SK-N-SH (cell line): Measurements from ENCODE around the gene NKX1-1. TPM values are rescaled to one million over a fixed set of nuclear protein-coding genes. Genes with fewer than 3 reads are reported as not detected.

Source experiments
- CTCF ChIA-PET: fragments of 300-600, 350-600 bp; formaldehyde crosslinking; extraction: SDS; loops from one replicate; lab custom pipeline; 2021; lab: Yijun Ruan, JAX
- POLR2A ChIA-PET: fragments of 350-600 bp; sonication (Branson Sonifier 250); formaldehyde crosslinking; extraction: SDS; loops from one replicate; lab custom pipeline; 2020; ENCODE audit warnings: antibody characterized with exemption, inconsistent platforms; lab: Yijun Ruan, JAX
- DNase-seq: peaks from one replicate; pipeline ENCODE4 v3.0.0; 2012
- H2AFZ ChIP-seq: fragments of 200-600 bp; sonication (generic); 2 replicates; pipeline ENCODE4 v1.8.1; 2016; ENCODE audit warnings: antibody characterized with exemption, mild to moderate bottlenecking, low read depth
- H3F3A ChIP-seq: fragments of 200-600 bp; sonication (generic); replicated peaks from 2 replicates; pipeline ENCODE3; 2016; ENCODE audit warnings: antibody characterized with exemption, mild to moderate bottlenecking; ENCODE audit not compliant: insufficient read depth
- H3K27ac ChIP-seq, 2 experiments: fragments of 200-500 bp in 1 of 2; fragments of 200-600 bp in 1 of 2; sonication (Bioruptor generic) in 1 of 2; sonication (generic), shearing (Covaris generic) in 1 of 2; 2 replicates each; pipeline versions ENCODE4 v1.5.1 to v1.6.1; 2014 to 2016; ENCODE audit warnings: low read depth in 2 of 2, inconsistent platforms in 1 of 2, low read length in 1 of 2, mild to moderate bottlenecking in 1 of 2, mixed read lengths in 1 of 2
- H3K27me3 ChIP-seq: fragments of 200-600 bp; sonication (generic), shearing (Covaris generic); 2 replicates; pipeline ENCODE4 v1.6.1; 2016; ENCODE audit warnings: mixed run types; ENCODE audit not compliant: insufficient read depth
- H3K36me3 ChIP-seq, 2 experiments: fragments of 200-500 bp in 1 of 2; fragments of 200-600 bp in 1 of 2; sonication (Bioruptor generic) in 1 of 2; sonication (generic) in 1 of 2; replicated peaks in 1 of 2; 2 replicates each; pipeline versions ENCODE3 to v1.5.1; 2014 to 2016; ENCODE audit warnings: low read length in 1 of 2, mild to moderate bottlenecking in 1 of 2; ENCODE audit not compliant: insufficient read depth in 2 of 2, control insufficient read depth in 1 of 2
- H3K4me1 ChIP-seq, 2 experiments: fragments of 200-500 bp in 1 of 2; fragments of 200-600 bp in 1 of 2; sonication (Bioruptor generic) in 1 of 2; sonication (generic), shearing (Covaris generic) in 1 of 2; 2 replicates each; pipeline versions ENCODE4 v1.5.1 to v1.6.1; 2014 to 2016; ENCODE audit warnings: low read depth in 1 of 2, low read length in 1 of 2, mixed run types in 1 of 2; ENCODE audit not compliant: insufficient read depth in 2 of 2, control insufficient read depth in 1 of 2
- H3K4me2 ChIP-seq: fragments of 200-600 bp; sonication (generic), shearing (Covaris generic); 2 replicates; pipeline ENCODE4 v1.6.1; 2017; ENCODE audit warnings: mixed run types
- H3K4me3 ChIP-seq, 2 experiments: fragments of 200-500 bp in 1 of 2; fragments of 200-600 bp in 1 of 2; sonication (Bioruptor generic) in 1 of 2; sonication (generic), shearing (Covaris generic) in 1 of 2; 2 replicates each; pipeline versions ENCODE4 v1.5.1 to v1.8.1; 2014 to 2016; ENCODE audit warnings: low read depth in 2 of 2, inconsistent platforms in 1 of 2, low read length in 1 of 2, mild to moderate bottlenecking in 1 of 2, mixed read lengths in 1 of 2, moderate library complexity in 1 of 2
- H3K79me2 ChIP-seq: fragments of 200-600 bp; sonication (generic); 2 replicates; pipeline ENCODE4 v1.8.1; 2017; ENCODE audit warnings: mild to moderate bottlenecking; ENCODE audit not compliant: insufficient read depth
- H3K9ac ChIP-seq: fragments of 200-600 bp; sonication (generic); 2 replicates; pipeline ENCODE4 v1.6.1; 2017; ENCODE audit warnings: mixed run types
- H3K9me2 ChIP-seq: fragments of 200-600 bp; sonication (generic); 2 replicates; pipeline ENCODE4 v1.6.1; 2017; ENCODE audit warnings: mixed run types
- H3K9me3 ChIP-seq: fragments of 200-600 bp; sonication (generic); 2 replicates; pipeline ENCODE4 v1.6.1; 2017; ENCODE audit warnings: mixed run types, mild to moderate bottlenecking, moderate library complexity
- H4K20me1 ChIP-seq: fragments of 200-600 bp; sonication (generic); 2 replicates; pipeline ENCODE4 v1.6.1; 2017; ENCODE audit warnings: mild to moderate bottlenecking, mixed run types; ENCODE audit not compliant: insufficient read depth
- EP300 ChIP-seq, 2 experiments: IDR thresholded peaks; 2 replicates each; pipeline versions ENCODE4 v1.4.0 to v1.6.1; 2012; ENCODE audit warnings: borderline replicate concordance in 1 of 2, low read depth in 1 of 2, low read length in 1 of 2
- FOXJ3 ChIP-seq: sonication (generic); formaldehyde crosslinking; IDR thresholded peaks from 2 replicates; pipeline ENCODE4 v1.5.1; 2020; ENCODE audit warnings: mild to moderate bottlenecking, missing genetic modification reagents
- GATA2 ChIP-seq: sonication (generic); formaldehyde crosslinking; IDR thresholded peaks from 2 replicates; pipeline ENCODE4 v1.5.0; 2020; ENCODE audit warnings: mild to moderate bottlenecking, missing genetic modification reagents
- MXI1 ChIP-seq: IDR thresholded peaks from 2 replicates; pipeline ENCODE4 v1.6.1; 2012; ENCODE audit warnings: mild to moderate bottlenecking, low read depth, low read length, improper control_type of control experiment
- RAD21 ChIP-seq: IDR thresholded peaks from 2 replicates; pipeline ENCODE4 v1.6.1; 2012; ENCODE audit warnings: mild to moderate bottlenecking, low read length
- RCOR1 ChIP-seq: fragments of 150-350 bp; IDR thresholded peaks from 2 replicates; pipeline ENCODE4 v1.6.1; 2017; ENCODE audit warnings: antibody characterized with exemption, low read length
- RFX5 ChIP-seq: IDR thresholded peaks from 2 replicates; pipeline ENCODE4 v1.6.1; 2012; ENCODE audit warnings: mild to moderate bottlenecking, improper control_type of control experiment, low read length
- RXRA ChIP-seq: IDR thresholded peaks from 2 replicates; pipeline ENCODE4 v1.4.0; 2012; ENCODE audit warnings: low read depth, mild to moderate bottlenecking, borderline replicate concordance
- TAF1 ChIP-seq: IDR thresholded peaks from 2 replicates; pipeline ENCODE4 v1.6.1; 2012; ENCODE audit warnings: low read depth, mild to moderate bottlenecking, low read length, moderate library complexity, borderline replicate concordance
- TEAD4 ChIP-seq: IDR thresholded peaks from 2 replicates; pipeline ENCODE4 v1.4.0; 2012; ENCODE audit warnings: mild to moderate bottlenecking, borderline replicate concordance; ENCODE audit not compliant: insufficient read depth
- YY1 ChIP-seq: IDR thresholded peaks from 2 replicates; pipeline ENCODE4 v1.4.0; 2012; ENCODE audit warnings: low read depth, mild to moderate bottlenecking
- ZBTB33 ChIP-seq: IDR thresholded peaks from 2 replicates; pipeline ENCODE4 v1.4.0; 2012; ENCODE audit warnings: low read depth, borderline replicate concordance
- WGBS: methylation state at CpG from one replicate; pipeline ENCODE4 v1.1.6; 2017; ENCODE audit warnings: low lambda C conversion rate; 5-methylcytosine and 5-hydroxymethylcytosine counted together
- polyA plus RNA-seq, 3 experiments: library from polyadenylated mRNA; depleted of rRNA; stranded (reverse); fragments of >200 nt; gene quantifications; 2 replicates each; pipeline ENCODE4 v1.2.3, GENCODE V29; 2012
- TF ChIP-seq, protein P1 (sequence below): IDR thresholded peaks from 2 replicates; pipeline ENCODE4 v1.4.0; 2012; ENCODE audit warnings: low read depth
- TF ChIP-seq, protein P2 (sequence below): fragments of 200-600 bp; sonication (generic); IDR thresholded peaks from 2 replicates; pipeline ENCODE4 v1.6.1; 2017; ENCODE audit warnings: antibody characterized with exemption, mild to moderate bottlenecking, moderate library complexity
- TF ChIP-seq, protein P3 (sequence below): fragments of 150-350 bp; IDR thresholded peaks from 2 replicates; pipeline ENCODE4 v1.6.1; 2016; ENCODE audit warnings: mild to moderate bottlenecking, low read depth, low read length

NKX1-1 gene
- polyA plus RNA-seq, 1 of the 3 experiments (the other 2 are of a cell fraction), result not detected

- Histone ChIP-seq H3K9ac (no peak overlapping the region), H3K4me3 (no peak overlapping the region), H3K27ac (no peak overlapping the region), H4K20me1 (no peaks in the 10 kb centered on the region), H3K4me2 (no peak overlapping the region), H3K4me1 (no peaks in the 10 kb centered on the region), H3K79me2 (no peaks in the 10 kb centered on the region), H3K36me3 (peaks cover 0 to 40% of the 10 kb centered on the region in 2 experiments), H3K9me3 (no peaks in the 10 kb centered on the region), H3K9me2 (no peaks in the 10 kb centered on the region), H3F3A (no peaks in the 10 kb centered on the region), H3K27me3 (no peaks in the 10 kb centered on the region), H2AFZ (no peak overlapping the region)
- TF ChIP-seq, protein P1, sequence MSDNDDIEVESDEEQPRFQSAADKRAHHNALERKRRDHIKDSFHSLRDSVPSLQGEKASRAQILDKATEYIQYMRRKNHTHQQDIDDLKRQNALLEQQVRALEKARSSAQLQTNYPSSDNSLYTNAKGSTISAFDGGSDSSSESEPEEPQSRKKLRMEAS, result no peak
- no peak for TF ChIP-seq TAF1
- TF ChIP-seq ZBTB33, result no peak
- TF ChIP-seq TEAD4, result no peak
- no peak for TF ChIP-seq RFX5
- TF ChIP-seq GATA2 (CRISPR knock-in tag), result no peak
- no peak for TF ChIP-seq RXRA
- TF ChIP-seq MXI1, result no peak
- TF ChIP-seq, protein P2, sequence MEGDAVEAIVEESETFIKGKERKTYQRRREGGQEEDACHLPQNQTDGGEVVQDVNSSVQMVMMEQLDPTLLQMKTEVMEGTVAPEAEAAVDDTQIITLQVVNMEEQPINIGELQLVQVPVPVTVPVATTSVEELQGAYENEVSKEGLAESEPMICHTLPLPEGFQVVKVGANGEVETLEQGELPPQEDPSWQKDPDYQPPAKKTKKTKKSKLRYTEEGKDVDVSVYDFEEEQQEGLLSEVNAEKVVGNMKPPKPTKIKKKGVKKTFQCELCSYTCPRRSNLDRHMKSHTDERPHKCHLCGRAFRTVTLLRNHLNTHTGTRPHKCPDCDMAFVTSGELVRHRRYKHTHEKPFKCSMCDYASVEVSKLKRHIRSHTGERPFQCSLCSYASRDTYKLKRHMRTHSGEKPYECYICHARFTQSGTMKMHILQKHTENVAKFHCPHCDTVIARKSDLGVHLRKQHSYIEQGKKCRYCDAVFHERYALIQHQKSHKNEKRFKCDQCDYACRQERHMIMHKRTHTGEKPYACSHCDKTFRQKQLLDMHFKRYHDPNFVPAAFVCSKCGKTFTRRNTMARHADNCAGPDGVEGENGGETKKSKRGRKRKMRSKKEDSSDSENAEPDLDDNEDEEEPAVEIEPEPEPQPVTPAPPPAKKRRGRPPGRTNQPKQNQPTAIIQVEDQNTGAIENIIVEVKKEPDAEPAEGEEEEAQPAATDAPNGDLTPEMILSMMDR, result no peak
- TF ChIP-seq EP300 (IDR thresholded peaks at IDR 0.05; ENCODE audit: borderline replicate concordance in 1 of 2, low read depth in 1 of 2, low read length in 1 of 2), result no peak
- TF ChIP-seq, protein P3, sequence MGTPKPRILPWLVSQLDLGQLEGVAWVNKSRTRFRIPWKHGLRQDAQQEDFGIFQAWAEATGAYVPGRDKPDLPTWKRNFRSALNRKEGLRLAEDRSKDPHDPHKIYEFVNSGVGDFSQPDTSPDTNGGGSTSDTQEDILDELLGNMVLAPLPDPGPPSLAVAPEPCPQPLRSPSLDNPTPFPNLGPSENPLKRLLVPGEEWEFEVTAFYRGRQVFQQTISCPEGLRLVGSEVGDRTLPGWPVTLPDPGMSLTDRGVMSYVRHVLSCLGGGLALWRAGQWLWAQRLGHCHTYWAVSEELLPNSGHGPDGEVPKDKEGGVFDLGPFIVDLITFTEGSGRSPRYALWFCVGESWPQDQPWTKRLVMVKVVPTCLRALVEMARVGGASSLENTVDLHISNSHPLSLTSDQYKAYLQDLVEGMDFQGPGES, result no peak
- no peak for TF ChIP-seq RAD21
- no peak for TF ChIP-seq FOXJ3 (CRISPR knock-in tag)
- TF ChIP-seq RCOR1, result no peak
- no peak for TF ChIP-seq YY1
- DNase-seq, result no peak
- no CpG with 5 or more reads among the region's 27 CpGs for WGBS
- ChIA-PET CTCF (no interaction called here), POLR2A (no interaction called here)
These were observed 26.9 kb downstream of the NKX1-1 start for GRCh38 chr4:1379351-1379781.
